ENCODE measurements around the gene ZNF276.

DNA sequence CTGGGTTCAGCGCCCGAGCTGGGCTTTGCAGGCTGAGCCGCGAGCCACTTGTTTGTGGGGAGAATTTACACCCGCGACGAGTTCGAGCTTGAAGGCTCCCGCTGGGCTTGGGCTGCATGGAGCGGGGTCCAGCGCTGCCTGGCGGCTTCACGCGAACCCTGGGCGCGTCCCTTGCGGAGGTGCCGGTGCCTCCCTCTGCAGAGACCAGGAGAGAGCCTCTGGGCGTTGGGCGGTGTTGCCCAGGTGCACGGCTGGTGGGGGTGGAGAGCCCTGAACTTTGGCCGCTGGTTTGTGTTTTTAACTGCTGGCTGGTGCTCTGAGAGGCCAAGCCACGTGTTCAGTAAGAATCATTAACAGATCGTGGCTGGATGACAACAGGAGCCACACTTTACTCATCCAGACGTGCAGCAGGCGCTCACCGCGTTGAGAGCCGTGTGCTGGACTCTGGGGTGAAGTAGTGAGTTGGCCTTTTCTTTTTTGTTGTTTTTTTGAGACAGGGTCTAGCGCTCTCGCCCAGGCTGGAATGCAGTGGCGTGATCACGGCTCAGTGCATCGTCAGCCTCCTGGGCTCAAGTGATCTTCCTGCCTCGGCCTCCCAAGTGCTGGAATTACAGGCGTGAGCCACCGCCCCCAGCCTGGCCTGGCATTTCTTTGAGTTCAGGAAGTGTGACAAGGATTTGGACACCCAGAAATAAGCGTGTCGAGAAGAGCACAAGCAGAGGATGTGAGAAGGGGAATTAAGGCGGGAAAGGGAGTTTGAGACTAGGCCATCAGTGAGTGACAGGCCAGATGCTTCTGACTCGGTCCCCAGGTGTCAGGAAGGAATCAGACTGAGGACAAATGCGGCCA is 34.0 kb upstream of the ZNF276 start:
- TF ChIP-seq, protein P1, sequence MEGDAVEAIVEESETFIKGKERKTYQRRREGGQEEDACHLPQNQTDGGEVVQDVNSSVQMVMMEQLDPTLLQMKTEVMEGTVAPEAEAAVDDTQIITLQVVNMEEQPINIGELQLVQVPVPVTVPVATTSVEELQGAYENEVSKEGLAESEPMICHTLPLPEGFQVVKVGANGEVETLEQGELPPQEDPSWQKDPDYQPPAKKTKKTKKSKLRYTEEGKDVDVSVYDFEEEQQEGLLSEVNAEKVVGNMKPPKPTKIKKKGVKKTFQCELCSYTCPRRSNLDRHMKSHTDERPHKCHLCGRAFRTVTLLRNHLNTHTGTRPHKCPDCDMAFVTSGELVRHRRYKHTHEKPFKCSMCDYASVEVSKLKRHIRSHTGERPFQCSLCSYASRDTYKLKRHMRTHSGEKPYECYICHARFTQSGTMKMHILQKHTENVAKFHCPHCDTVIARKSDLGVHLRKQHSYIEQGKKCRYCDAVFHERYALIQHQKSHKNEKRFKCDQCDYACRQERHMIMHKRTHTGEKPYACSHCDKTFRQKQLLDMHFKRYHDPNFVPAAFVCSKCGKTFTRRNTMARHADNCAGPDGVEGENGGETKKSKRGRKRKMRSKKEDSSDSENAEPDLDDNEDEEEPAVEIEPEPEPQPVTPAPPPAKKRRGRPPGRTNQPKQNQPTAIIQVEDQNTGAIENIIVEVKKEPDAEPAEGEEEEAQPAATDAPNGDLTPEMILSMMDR (IDR thresholded peaks at IDR 0.05; ENCODE audit: insufficient read depth, low read length): no peak
- no peak for TF ChIP-seq POLR2AphosphoS5 (IDR thresholded peaks at IDR 0.05; ENCODE audit: low read depth)
